Ramos (cell line): ENCODE results near the gene CARD10.
"Not testable (repeated sequence)": the region's sequence is repeated elsewhere in the genome, so short reads cannot be mapped to it uniquely, and the experiment has no call there.

Source experiments
- in situ Hi-C: fragments of 300-500 bp; cut with MboI; formaldehyde crosslinking; loops from one replicate; pipeline ENCODE4 v1.14.3; 2022; ENCODE audit warnings: low sequenced_read_pairs; ENCODE audit not compliant: unreplicated experiment

Gene CARD10

GRCh38 chr22:37533995-37534394 is 14.8 kb upstream of the CARD10 start:
- in situ Hi-C loops = no loop called here

GRCh38 chr22:37529652-37530345 is 10.6 kb upstream of the CARD10 start:
- in situ Hi-C loops = no loop called here

- in situ Hi-C loops = not testable (repeated sequence)
Measured at GRCh38 chr22:37527952-37528351, 8.7 kb upstream of the CARD10 start.

GRCh38 chr22:37527081-37527752 is 8.0 kb upstream of the CARD10 start:
- in situ Hi-C loops = not testable (repeated sequence)

GRCh38 chr22:37526376-37526775 is 7.2 kb upstream of the CARD10 start:
- in situ Hi-C loops = no loop called here

- in situ Hi-C loops = no loop called here
Measured at GRCh38 chr22:37525746-37526350, 6.6 kb upstream of the CARD10 start.

- in situ Hi-C loops = no loop called here
Measured at GRCh38 chr22:37525073-37525745, 6.0 kb upstream of the CARD10 start.

GRCh38 chr22:37522482-37522881 is 3.3 kb upstream of the CARD10 start:
- in situ Hi-C loops = no loop called here

- in situ Hi-C loops = no loop called here
Measured at GRCh38 chr22:37521236-37521739, 2.1 kb upstream of the CARD10 start.

- in situ Hi-C loops = no loop called here
Measured at GRCh38 chr22:37520776-37521191, 1.6 kb upstream of the CARD10 start.

GRCh38 chr22:37518509-37519267 is 527 bp downstream of the CARD10 start:
- in situ Hi-C loops = no loop called here

GRCh38 chr22:37517826-37518450 is 1.3 kb downstream of the CARD10 start:
- in situ Hi-C loops = no loop called here

- in situ Hi-C loops = no loop called here
Measured at GRCh38 chr22:37516456-37516855, 2.8 kb downstream of the CARD10 start.

- in situ Hi-C loops = no loop called here
Measured at GRCh38 chr22:37515901-37516300, 3.3 kb downstream of the CARD10 start.

GRCh38 chr22:37514526-37515051 is 4.6 kb downstream of the CARD10 start:
- in situ Hi-C loops = no loop called here

GRCh38 chr22:37511395-37512104 is 7.7 kb downstream of the CARD10 start:
- in situ Hi-C loops = no loop called here

GRCh38 chr22:37510091-37510490 is 9.1 kb downstream of the CARD10 start:
- in situ Hi-C loops = no loop called here

- in situ Hi-C loops = no loop called here
Measured at GRCh38 chr22:37509059-37509860, 10.0 kb downstream of the CARD10 start.
